Caki2 (cell line): ENCODE measurements around the gene APBB2. TPM values are rescaled to one million over a fixed set of nuclear protein-coding genes. Genes with fewer than 3 reads are reported as not detected.

Experiments used
- DNase-seq: peaks from one replicate; pipeline ENCODE4 v3.0.0-alpha.2; 2015; ENCODE audit warnings: low read depth
- in situ Hi-C: cut with HindIII; loops from 2 replicates; pipeline ENCODE4 v1.10.0; 2016; ENCODE audit warnings: low sequenced_read_pairs, low pct_unique_long_range_greater_than_20kb, mixed read lengths
- total RNA-seq: library from RNA; depleted of rRNA; stranded (reverse); fragments of >200 nt; shearing (Covaris generic); gene quantifications from 2 replicates; pipeline ENCODE4 v1.2.3, GENCODE V29; 2014; ENCODE audit warnings: low replicate concordance

The APBB2 gene
- total RNA-seq, 1 experiment from 2014 or later: 19.8 TPM

- in situ Hi-C loops: loop anchor here (25.0 kb wide), 1 partner anchor 241 kb away; no protein-coding TSS in a partner anchor
- no peak for DNase-seq
These were observed 11.3 kb downstream of the APBB2 start for GRCh38 chr4:41202820-41203568.

GRCh38 chr4:41202356-41202755, 12.0 kb downstream of the APBB2 start:
- no peak for DNase-seq
- in situ Hi-C loops: loop anchor here (25.0 kb wide), 1 partner anchor 240 kb away; no protein-coding TSS in a partner anchor

- in situ Hi-C loops: loop anchor here (25.0 kb wide), 1 partner anchor 238 kb away; no protein-coding TSS in a partner anchor
- DNase-seq: no peak
These were observed 13.8 kb downstream of the APBB2 start for GRCh38 chr4:41200486-41201017.

GRCh38 chr4:41199788-41200187, 14.6 kb downstream of the APBB2 start:
- in situ Hi-C loops: loop anchor here (25.0 kb wide), 1 partner anchor 237 kb away; no protein-coding TSS in a partner anchor
- DNase-seq: no peak

- in situ Hi-C loops: no loop called here
- no peak for DNase-seq
These were observed 16.3 kb downstream of the APBB2 start for GRCh38 chr4:41197996-41198395.

- in situ Hi-C loops: no loop called here
These were observed 16.8 kb downstream of the APBB2 start for GRCh38 chr4:41197495-41197894.

GRCh38 chr4:41196633-41197332, 17.6 kb downstream of the APBB2 start:
- DNase-seq: no peak

More at GRCh38 chr4:41197495-41197894, 16.8 kb downstream of the APBB2 start:
- DNase-seq: no peak

GRCh38 chr4:41192136-41192535, 22.2 kb downstream of the APBB2 start:
- in situ Hi-C loops: no loop called here
- DNase-seq: no peak

More at GRCh38 chr4:41196633-41197332, 17.6 kb downstream of the APBB2 start:
- in situ Hi-C loops: no loop called here

- DNase-seq: no peak
- in situ Hi-C loops: no loop called here
These were observed 24.7 kb downstream of the APBB2 start for GRCh38 chr4:41189666-41190065.

- no peak for DNase-seq
- in situ Hi-C loops: no loop called here
These were observed 25.3 kb downstream of the APBB2 start for GRCh38 chr4:41189076-41189475.

GRCh38 chr4:41185614-41186592, 28.4 kb downstream of the APBB2 start:
- DNase-seq: peak; percentile 9
- in situ Hi-C loops: no loop called here

- in situ Hi-C loops: no loop called here
These were observed 30.3 kb downstream of the APBB2 start for GRCh38 chr4:41184009-41184408.

GRCh38 chr4:41183021-41183553, 31.3 kb downstream of the APBB2 start:
- in situ Hi-C loops: no loop called here
- DNase-seq: no peak

More at GRCh38 chr4:41184009-41184408, 30.3 kb downstream of the APBB2 start:
- no peak for DNase-seq

GRCh38 chr4:41181037-41181436, 33.3 kb downstream of the APBB2 start:
- no peak for DNase-seq
- in situ Hi-C loops: no loop called here

- DNase-seq: no peak
- in situ Hi-C loops: no loop called here
These were observed 34.7 kb downstream of the APBB2 start for GRCh38 chr4:41179498-41180195.

- no peak for DNase-seq
- in situ Hi-C loops: no loop called here
These were observed 35.7 kb downstream of the APBB2 start for GRCh38 chr4:41178372-41179370.
